Hepatocyte (in vitro differentiated cells): ENCODE measurements around the gene OPN1MW2. TPM values are rescaled to one million over a fixed set of nuclear protein-coding genes. Genes with fewer than 3 reads are reported as not detected.
"Not testable (repeated sequence)": the region's sequence is repeated elsewhere in the genome, so short reads cannot be mapped to it uniquely, and the experiment has no call there.

ENCODE experiments used
- DNase-seq: peaks from one replicate; pipeline ENCODE4 v3.0.0-alpha.2; 2016; ENCODE audit warnings: low spot score
- H2AFZ ChIP-seq: fragments of 200-600 bp; sonication (generic); 2 replicates; pipeline ENCODE4 v1.6.0; 2016; ENCODE audit warnings: antibody characterized with exemption, mild to moderate bottlenecking
- H3K27ac ChIP-seq: fragments of 200-600 bp; sonication (generic); 2 replicates; pipeline ENCODE4 v1.5.1; 2016; ENCODE audit warnings: mild to moderate bottlenecking
- H3K27me3 ChIP-seq: fragments of 200-600 bp; sonication (generic); 2 replicates; pipeline ENCODE4 v1.6.1; 2016
- H3K36me3 ChIP-seq: fragments of 200-600 bp; sonication (generic); replicated peaks from 2 replicates; pipeline ENCODE4 v1.5.1; 2016; ENCODE audit warnings: low read depth; ENCODE audit not compliant: insufficient read depth
- H3K4me1 ChIP-seq: fragments of 200-600 bp; sonication (generic); 2 replicates; pipeline ENCODE4 v1.5.1; 2016; ENCODE audit warnings: mild to moderate bottlenecking, moderate library complexity; ENCODE audit not compliant: insufficient read depth
- H3K4me2 ChIP-seq: fragments of 200-600 bp; sonication (generic); 2 replicates; pipeline ENCODE4 v1.6.0; 2016
- H3K4me3 ChIP-seq: fragments of 200-600 bp; sonication (generic); 2 replicates; pipeline ENCODE4 v1.5.1; 2016; ENCODE audit warnings: mild to moderate bottlenecking
- H3K79me2 ChIP-seq: fragments of 200-600 bp; sonication (generic); 2 replicates; pipeline ENCODE4 v1.6.0; 2017; ENCODE audit warnings: mild to moderate bottlenecking
- H3K9me2 ChIP-seq: fragments of 200-600 bp; sonication (generic); replicated peaks from 2 replicates; pipeline ENCODE4 v1.6.0; 2017; ENCODE audit warnings: mild to moderate bottlenecking; ENCODE audit not compliant: insufficient read depth
- H3K9me3 ChIP-seq: fragments of 200-600 bp; sonication (generic); 2 replicates; pipeline ENCODE4 v1.5.1; 2016; ENCODE audit warnings: low read depth, mild to moderate bottlenecking
- H4K20me1 ChIP-seq: fragments of 200-600 bp; sonication (generic); 2 replicates; pipeline ENCODE4 v1.6.0; 2016; ENCODE audit warnings: mild to moderate bottlenecking; ENCODE audit not compliant: insufficient read depth, poor library complexity, severe bottlenecking
- WGBS: methylation state at CpG from one replicate; pipeline ENCODE4 v1.1.6; 2016; ENCODE audit warnings: low lambda C conversion rate; ENCODE audit errors: missing lambda C conversion rate; 5-methylcytosine and 5-hydroxymethylcytosine counted together
- polyA plus RNA-seq: library from polyadenylated mRNA; unstranded; fragments of >200 nt; fragmentation: Nextera tagmentation; extraction: Ambion mirVana; gene quantifications from 2 replicates; pipeline ENCODE4 v1.2.1, GENCODE V29; 2016
- total RNA-seq: library from RNA; depleted of rRNA; stranded (reverse); fragments of >200 nt; gene quantifications from 2 replicates; pipeline ENCODE4 v1.2.3, GENCODE V29; 2014

The OPN1MW2 gene
- total RNA-seq (not detected in 2 replicates), polyA plus RNA-seq (not detected in 2 replicates)

GRCh38 chrX:154219456-154219855 is at the start of gene OPN1MW2:
TSS of gene OPN1MW2 (plus strand) at chrX:154219756. CDS start at chrX:154219816, 60 bp downstream.
- not testable (repeated sequence) for H3K4me3 ChIP-seq, H3K27ac ChIP-seq, H3K27me3 ChIP-seq, H3K36me3 ChIP-seq, H3K4me2 ChIP-seq, DNase-seq, H3K9me3 ChIP-seq, H3K79me2 ChIP-seq, H3K9me2 ChIP-seq, H4K20me1 ChIP-seq, H2AFZ ChIP-seq, H3K4me1 ChIP-seq
- no CpG with 5 or more reads among the region's 16 CpGs for WGBS

GRCh38 chrX:154172535-154172943 is 47.0 kb upstream of the OPN1MW2 start:
- not testable (repeated sequence) for H3K27ac ChIP-seq, H4K20me1 ChIP-seq, H3K4me2 ChIP-seq, H3K9me2 ChIP-seq, DNase-seq, H2AFZ ChIP-seq, H3K4me1 ChIP-seq, H3K4me3 ChIP-seq, H3K27me3 ChIP-seq, H3K36me3 ChIP-seq, H3K9me3 ChIP-seq, H3K79me2 ChIP-seq
- WGBS: no CpG with 5 or more reads among the region's 11 CpGs

- WGBS: no CpG with 5 or more reads among the region's 10 CpGs
- H3K36me3 ChIP-seq, H3K4me3 ChIP-seq, H3K4me2 ChIP-seq, H3K79me2 ChIP-seq, H4K20me1 ChIP-seq, H3K9me2 ChIP-seq, DNase-seq, H3K27ac ChIP-seq, H2AFZ ChIP-seq, H3K9me3 ChIP-seq, H3K27me3 ChIP-seq, H3K4me1 ChIP-seq: not testable (repeated sequence)
These were observed 45.2 kb upstream of the OPN1MW2 start for GRCh38 chrX:154174356-154174755.

GRCh38 chrX:154182296-154182695 is 37.3 kb upstream of the OPN1MW2 start, which contains the start of gene OPN1MW:
TSS of gene OPN1MW (plus strand) at chrX:154182596. CDS start at chrX:154182678, 82 bp downstream.
- no CpG with 5 or more reads among the region's 14 CpGs for WGBS
- H3K27me3 ChIP-seq, DNase-seq, H2AFZ ChIP-seq, H3K9me2 ChIP-seq, H3K4me1 ChIP-seq, H4K20me1 ChIP-seq, H3K4me3 ChIP-seq, H3K36me3 ChIP-seq, H3K79me2 ChIP-seq, H3K4me2 ChIP-seq, H3K27ac ChIP-seq, H3K9me3 ChIP-seq: not testable (repeated sequence)

GRCh38 chrX:154183794-154184193 is 35.8 kb upstream of the OPN1MW2 start:
- not testable (repeated sequence) for H3K27me3 ChIP-seq, H3K79me2 ChIP-seq, DNase-seq, H3K27ac ChIP-seq, H3K9me3 ChIP-seq, H4K20me1 ChIP-seq, H3K36me3 ChIP-seq, H3K4me2 ChIP-seq, H2AFZ ChIP-seq, H3K4me1 ChIP-seq, H3K9me2 ChIP-seq, H3K4me3 ChIP-seq
- WGBS: no CpG with 5 or more reads among the region's 8 CpGs

- not testable (repeated sequence) for H3K4me2 ChIP-seq, H3K36me3 ChIP-seq, H3K9me2 ChIP-seq, H3K27ac ChIP-seq, H3K27me3 ChIP-seq, DNase-seq, H3K9me3 ChIP-seq, H4K20me1 ChIP-seq, H3K79me2 ChIP-seq, H2AFZ ChIP-seq, H3K4me1 ChIP-seq, H3K4me3 ChIP-seq
- WGBS: no CpG with 5 or more reads among the region's 8 CpGs
These were observed 26.7 kb upstream of the OPN1MW2 start for GRCh38 chrX:154192846-154193245.

GRCh38 chrX:154194316-154194715 is 25.2 kb upstream of the OPN1MW2 start:
- H3K9me3 ChIP-seq, H3K27ac ChIP-seq, H3K79me2 ChIP-seq, H4K20me1 ChIP-seq, H3K4me1 ChIP-seq, H2AFZ ChIP-seq, H3K9me2 ChIP-seq, H3K36me3 ChIP-seq, H3K4me3 ChIP-seq, H3K27me3 ChIP-seq, DNase-seq, H3K4me2 ChIP-seq: not testable (repeated sequence)
- no CpG with 5 or more reads among the region's 2 CpGs for WGBS

GRCh38 chrX:154196466-154196865 is 23.1 kb upstream of the OPN1MW2 start:
- not testable (repeated sequence) for H3K79me2 ChIP-seq, H3K4me3 ChIP-seq, H3K4me1 ChIP-seq, DNase-seq, H2AFZ ChIP-seq, H4K20me1 ChIP-seq, H3K9me3 ChIP-seq, H3K4me2 ChIP-seq, H3K9me2 ChIP-seq, H3K27me3 ChIP-seq, H3K27ac ChIP-seq, H3K36me3 ChIP-seq
- no CpG with 5 or more reads among the region's 15 CpGs for WGBS

- H3K4me2 ChIP-seq, H3K36me3 ChIP-seq, DNase-seq, H3K27ac ChIP-seq, H2AFZ ChIP-seq, H3K4me1 ChIP-seq, H3K79me2 ChIP-seq, H3K27me3 ChIP-seq, H3K9me2 ChIP-seq, H4K20me1 ChIP-seq, H3K9me3 ChIP-seq, H3K4me3 ChIP-seq: not testable (repeated sequence)
- WGBS: no CpG with 5 or more reads among the region's 21 CpGs
These were observed 9.7 kb upstream of the OPN1MW2 start for GRCh38 chrX:154209670-154210418.
